ENCODE results near the gene VTA1.

GRCh38 chr6:142223938-142224337 is 76.9 kb downstream of the VTA1 start:
- TF ChIP-seq CTCF (IDR thresholded peaks at IDR 0.05) (no peak), POLR2A (IDR thresholded peaks at IDR 0.05) (no peak)

All from lower leg skin (tissue), 3 donors.